Middle frontal gyrus (tissue), 1 donor: ENCODE results near the gene RANBP10.
"Not testable (repeated sequence)": the region's sequence is repeated elsewhere in the genome, so short reads cannot be mapped to it uniquely, and the experiment has no call there.

ENCODE experiments used
- DNase-seq: peaks from one replicate; pipeline ENCODE4 v3.0.0-alpha.2; 2015; ENCODE audit warnings: low spot score; ENCODE audit errors: extremely low spot score

The RANBP10 gene

DNA sequence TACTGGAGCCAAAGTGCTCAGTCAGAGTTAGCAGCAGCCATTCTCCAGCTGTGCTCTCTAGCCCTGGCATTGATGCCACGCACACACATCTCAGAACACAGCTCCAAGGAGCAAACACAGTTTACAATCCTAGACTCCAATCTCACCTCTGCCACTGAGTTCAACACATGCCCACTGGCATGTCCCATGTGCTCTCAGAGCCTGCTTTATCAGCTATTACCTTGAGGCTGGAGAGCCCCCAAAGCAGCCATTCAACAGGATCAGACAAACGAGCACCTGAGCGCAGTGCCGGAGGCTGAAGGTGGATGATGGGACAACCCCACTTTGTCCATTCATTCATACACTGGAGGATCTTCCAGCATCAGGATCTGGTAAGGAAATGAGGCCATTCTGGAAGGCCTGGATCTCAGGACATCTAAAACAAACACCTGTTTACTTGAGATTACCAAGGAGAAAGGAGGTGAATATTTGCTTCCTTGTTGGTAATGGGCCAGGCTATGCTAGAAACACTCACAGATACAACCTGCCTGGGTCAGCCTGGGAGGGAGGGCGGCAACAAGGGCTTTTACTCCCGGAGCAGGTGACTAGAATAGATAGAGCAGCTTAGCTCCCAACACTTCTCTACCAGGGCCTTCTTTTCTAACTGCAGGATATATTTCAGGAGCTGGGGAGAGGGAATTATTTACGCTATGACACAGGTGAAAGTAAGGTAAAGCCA, 25.4 kb downstream of the RANBP10 start:
- DNase-seq = no peak

- DNase-seq = no peak
Observed at GRCh38 chr16:67779256-67780014, 26.9 kb downstream of the RANBP10 start.

DNA sequence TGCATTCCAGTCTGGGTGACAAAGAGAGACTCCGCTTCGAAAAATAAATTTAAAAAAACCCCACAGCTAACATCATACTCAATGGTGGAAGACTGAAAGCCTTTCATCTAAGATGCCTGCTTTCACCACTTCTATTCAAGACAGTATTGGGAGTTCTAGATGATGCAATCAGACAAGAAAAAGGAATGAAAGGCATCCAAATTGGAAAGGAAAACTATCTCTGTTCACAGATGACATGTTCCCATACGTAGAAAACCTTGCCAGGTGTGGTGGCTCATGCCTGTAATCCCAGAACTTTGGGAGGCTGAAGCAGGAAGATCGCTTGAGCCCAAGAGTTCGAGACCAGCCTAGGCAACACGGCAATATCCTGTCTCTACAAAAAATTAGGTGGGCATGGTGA, 31.1 kb downstream of the RANBP10 start:
- DNase-seq = no peak

GRCh38 chr16:67774457-67774853, 31.9 kb downstream of the RANBP10 start:
- DNase-seq = no peak

- no peak for DNase-seq
Observed at GRCh38 chr16:67773569-67774456, 32.5 kb downstream of the RANBP10 start.

GRCh38 chr16:67773099-67773498, 33.3 kb downstream of the RANBP10 start:
- DNase-seq = no peak

DNA sequence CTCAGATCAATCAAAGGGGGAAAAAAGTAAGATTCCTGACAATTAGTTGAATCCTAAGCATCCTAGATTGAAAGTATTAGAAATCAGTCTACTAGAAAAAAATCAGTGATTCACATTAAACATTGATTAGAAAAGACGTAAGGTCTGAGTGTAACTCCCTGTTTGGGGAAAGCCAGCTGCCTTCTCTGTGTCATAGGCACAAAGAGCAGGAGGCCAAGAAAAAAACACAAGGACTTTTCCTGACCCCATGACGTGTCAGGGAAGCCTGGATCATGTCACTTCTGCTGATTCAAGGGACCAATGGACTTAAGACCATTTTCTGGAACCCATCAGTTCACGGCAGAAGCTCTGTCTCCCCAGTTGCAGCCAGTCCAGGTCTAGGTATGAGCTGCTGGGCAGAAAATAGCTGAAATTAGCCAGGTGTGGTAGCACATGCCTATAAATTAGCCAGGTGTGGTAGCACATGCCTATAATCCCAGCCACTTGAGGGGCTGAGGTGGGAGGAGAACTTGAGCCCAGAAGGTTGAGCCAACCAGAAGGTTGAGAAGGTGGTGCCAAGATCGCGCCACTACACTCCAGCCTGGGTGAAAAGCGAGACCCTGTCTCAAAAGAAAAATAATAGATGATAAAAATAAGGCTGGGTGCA, 35.9 kb downstream of the RANBP10 start:
- DNase-seq = no peak

DNA sequence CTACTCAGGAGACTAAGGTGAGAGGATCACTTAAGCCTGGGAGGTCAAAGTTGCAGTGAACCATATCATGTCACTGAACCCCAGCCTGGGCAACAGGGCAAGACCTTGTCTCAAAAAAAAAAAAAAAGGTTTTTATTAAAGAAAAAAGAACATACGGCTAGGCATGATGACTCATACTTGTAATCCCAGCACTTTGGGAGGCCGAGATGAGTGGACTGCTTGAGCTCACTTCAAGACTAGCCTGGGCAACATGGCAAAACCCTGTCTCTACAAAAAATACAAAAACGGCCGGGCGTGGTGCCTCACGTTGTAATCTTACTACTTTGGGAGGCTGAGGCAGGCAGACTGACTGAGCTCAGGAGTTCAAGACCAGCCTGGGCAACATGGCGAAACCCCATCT, 38.4 kb downstream of the RANBP10 start:
- DNase-seq = no peak

DNA sequence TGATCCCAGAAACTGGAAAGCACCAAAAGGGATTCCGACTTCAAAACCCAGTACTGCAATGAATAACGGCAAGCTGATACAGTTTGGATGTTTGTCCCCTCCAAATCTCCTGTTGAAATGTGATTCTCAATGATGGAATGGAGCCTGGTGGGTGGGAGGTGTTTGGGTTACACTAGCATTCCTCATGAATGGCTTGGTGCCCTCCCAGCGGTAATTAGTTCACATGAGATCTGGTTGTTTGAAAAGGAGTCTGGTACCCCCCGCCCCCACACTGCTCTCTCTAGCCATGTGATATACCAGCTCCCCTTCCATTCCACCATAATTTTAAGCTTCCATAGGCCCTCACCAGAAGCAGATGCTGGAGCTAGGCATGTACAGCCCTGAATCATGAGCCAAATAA, 40.1 kb downstream of the RANBP10 start:
- DNase-seq = no peak

- no peak for DNase-seq
Observed at GRCh38 chr16:67764158-67764667, 42.1 kb downstream of the RANBP10 start.

DNA sequence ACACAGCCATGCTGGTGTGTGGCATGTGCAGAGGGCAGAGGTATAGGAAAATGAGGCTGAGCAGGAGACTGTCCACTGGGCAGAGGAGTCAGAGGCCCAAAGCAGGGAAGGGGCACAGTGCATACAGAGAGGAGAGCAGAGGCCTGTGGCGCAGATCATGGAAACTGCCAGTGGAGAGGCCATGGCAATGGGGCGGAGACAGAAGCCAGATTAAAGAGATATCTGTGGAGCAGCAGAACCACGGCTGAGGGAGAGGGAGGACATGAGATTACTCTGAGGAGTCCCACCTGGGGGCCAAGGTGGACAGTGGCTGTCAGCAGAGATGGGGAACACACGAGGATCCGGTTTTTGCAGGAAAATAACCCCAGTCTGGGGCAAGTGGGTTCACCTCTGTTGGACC, 43.3 kb downstream of the RANBP10 start:
- DNase-seq = no peak

- DNase-seq = no peak
Observed at GRCh38 chr16:67762385-67762784, 44.0 kb downstream of the RANBP10 start.

DNA sequence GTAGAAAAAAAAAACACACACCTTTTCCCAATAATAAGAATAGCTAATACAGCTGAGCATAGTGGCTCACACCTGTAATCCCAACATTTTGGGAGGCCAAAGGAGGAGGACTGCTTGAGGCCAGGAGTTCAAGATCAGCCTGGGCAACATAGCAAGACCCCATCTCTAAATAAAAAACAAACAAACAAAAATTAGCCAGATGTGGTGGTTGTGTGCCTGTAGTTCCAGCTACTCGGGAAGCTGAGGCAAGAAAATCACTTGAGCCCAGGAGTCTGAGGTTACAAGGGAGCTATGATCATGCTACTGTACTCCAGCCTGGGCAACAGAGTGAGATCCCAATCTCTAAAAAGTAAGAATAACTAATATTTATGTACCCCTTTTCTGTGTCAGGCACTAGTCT, 44.4 kb downstream of the RANBP10 start:
- DNase-seq = no peak

DNA sequence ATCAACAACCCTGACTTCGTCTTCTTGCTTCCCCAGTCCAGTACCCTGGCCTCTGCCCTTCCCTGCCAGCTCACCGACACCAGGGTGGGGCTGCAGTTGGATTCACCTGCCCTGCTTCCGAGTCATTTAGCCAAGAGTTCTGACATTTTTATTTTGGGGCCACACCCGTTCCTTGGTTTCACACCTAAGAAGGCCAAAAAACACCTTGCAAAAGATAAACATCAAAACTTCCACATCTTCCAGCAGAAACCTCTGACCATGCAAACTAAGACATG, 45.5 kb downstream of the RANBP10 start:
- DNase-seq = no peak

DNA sequence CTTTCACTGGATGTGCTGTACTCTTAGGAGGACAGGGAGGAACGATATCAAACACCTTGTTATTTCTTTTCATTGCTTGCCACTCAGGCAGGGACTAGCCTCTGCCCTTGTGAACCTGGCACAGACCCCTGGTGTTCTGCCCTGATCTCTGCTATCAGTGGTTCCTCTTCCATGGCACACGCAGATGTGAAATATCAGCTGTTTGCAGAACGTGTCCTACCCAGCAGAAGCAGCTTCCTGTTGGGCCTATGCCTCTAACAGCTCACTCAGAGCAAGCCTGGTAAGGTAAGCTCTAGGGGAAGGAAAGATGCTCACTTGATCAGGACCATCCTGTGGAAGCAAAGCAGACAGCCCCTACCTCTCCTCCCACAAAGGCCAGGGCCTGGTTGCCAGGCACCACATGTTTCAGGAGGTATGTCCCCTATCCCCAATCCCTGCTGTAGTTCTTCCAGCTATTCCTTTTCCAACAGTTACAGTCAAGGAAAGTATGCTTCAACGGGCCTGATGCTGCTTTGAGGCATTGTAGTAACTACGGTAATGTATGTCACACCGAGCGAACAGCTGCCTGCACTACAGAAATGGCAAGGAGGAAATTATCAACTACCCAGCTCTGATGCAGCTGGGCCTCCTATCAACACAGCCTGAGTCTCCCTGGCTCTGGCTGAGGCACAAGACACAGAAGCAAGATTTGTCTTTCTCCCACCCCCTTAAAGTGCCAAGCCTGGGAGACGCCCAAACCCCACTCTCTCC, 46.0 kb downstream of the RANBP10 start:
- no peak for DNase-seq

DNA sequence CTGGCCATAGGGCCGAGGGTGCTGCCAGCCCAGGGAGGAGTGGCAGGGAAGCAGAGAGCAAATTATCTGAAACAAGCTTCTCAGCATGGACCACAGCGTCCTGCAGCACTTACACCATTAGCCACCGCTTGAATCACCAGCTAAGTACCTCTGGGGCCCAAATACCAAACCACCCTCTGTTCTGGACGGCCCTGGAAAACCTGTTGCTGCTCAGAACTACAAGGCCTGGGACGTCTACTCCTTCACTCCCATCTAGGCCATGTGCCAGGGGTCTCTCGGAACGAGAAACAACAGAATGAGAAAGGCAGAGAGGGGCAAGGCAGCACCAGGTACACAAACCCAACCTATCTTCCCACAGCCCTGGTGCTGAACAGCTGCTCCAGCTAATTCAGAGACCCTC, 47.4 kb downstream of the RANBP10 start:
- no peak for DNase-seq

DNA sequence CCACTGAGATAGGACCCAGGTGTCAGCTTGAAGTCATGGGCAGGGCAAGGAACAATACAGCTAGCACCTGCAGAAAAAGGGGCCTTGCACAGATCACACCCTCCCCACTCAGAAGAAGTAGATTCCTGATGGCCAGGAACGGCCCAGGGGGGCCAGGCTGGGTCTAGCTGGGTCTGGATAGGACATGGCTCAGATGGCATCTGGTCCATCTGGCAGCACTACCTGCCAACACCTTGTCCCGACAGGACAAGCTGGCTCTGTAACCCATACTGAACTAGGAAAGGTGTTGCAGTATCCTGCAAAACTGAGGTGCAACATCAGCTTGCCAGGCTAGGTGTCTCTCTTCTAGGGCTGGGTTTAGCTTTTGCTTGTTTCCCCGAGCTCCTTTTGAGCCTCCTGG, 48.4 kb downstream of the RANBP10 start:
- no peak for DNase-seq

DNA sequence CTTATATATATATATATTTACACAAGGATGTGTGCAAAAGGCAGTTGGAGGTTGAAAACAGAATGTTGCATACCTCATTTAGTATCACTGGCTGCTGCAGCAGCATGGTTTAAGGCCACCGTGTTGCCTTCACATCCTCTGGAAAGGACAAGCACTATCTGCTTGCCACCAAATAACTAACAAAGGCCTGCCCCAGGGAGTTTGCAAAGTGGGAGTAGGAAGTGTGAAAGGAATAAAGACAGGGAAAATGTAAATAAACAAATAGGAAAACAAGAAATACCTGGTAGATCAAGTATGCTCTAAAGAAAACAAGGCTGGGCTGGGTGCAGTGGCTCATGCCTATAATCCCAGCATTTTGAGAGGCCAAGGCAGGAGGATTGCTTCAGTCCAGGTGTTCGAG, 53.7 kb downstream of the RANBP10 start:
- no peak for DNase-seq

- not testable (repeated sequence) for DNase-seq
Observed at GRCh38 chr16:67751331-67751730, 55.0 kb downstream of the RANBP10 start.

GRCh38 chr16:67750466-67750865, 55.9 kb downstream of the RANBP10 start:
- no peak for DNase-seq
